AG09319 (cell line): ENCODE measurements around the gene DIP2C.

ENCODE experiments used
- DNase-seq: peaks from one replicate; pipeline ENCODE4 v3.0.0-alpha.2; 2010; ENCODE audit warnings: low read depth; ENCODE audit errors: extremely low read depth
- TF ChIP-seq, protein P1 (sequence below): IDR thresholded peaks from 2 replicates; pipeline ENCODE4 v1.5.1; 2011; ENCODE audit warnings: low read depth, mild to moderate bottlenecking, inconsistent platforms, low read length, moderate library complexity

The DIP2C gene

DNA sequence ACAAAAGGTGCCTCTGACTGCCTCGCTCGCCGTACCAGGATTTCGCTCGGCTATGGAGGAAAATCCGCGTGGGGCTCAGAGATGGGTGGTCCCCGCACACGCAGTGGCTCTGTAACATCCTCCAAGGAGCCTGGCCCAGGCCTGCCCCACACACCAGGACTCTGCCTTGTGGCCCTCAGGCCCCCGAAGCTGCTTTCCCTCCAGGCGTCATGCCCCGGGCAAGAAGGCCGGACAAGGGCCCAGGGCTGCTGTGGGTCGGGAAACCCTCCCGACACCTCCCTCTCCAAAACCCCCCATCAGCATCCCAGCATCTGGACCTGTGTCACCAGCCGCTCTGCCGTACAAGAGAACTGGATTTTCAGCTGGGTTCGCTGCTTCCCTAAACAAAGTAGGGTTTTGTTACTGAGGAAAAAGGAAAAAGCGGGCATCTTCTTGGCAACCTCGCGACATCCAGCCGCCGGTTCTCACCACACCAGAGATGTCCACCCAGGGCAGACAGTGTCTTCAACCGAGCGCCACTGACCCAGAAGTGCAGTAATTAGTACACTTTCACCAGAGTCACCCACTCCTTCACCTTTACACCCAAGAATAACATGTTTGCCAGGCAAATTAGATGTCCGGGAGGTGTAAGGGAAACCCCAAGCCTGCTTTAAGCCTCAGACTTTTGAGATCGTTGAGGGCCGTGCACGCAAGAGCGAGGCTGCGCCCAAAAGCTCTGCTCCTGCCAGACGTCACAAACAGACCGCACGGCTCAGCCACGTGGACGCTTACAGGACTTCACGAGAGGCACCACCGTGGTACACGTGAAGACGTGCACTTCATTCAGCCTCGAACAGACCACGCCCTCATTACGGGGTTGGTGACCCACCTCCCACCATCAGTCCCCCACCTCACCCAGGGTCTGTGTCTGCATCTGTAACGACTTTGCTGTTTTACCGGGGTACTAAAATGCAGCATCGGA, 62.2 kb downstream of the DIP2C start:
- no peak for DNase-seq
- TF ChIP-seq, protein P1, sequence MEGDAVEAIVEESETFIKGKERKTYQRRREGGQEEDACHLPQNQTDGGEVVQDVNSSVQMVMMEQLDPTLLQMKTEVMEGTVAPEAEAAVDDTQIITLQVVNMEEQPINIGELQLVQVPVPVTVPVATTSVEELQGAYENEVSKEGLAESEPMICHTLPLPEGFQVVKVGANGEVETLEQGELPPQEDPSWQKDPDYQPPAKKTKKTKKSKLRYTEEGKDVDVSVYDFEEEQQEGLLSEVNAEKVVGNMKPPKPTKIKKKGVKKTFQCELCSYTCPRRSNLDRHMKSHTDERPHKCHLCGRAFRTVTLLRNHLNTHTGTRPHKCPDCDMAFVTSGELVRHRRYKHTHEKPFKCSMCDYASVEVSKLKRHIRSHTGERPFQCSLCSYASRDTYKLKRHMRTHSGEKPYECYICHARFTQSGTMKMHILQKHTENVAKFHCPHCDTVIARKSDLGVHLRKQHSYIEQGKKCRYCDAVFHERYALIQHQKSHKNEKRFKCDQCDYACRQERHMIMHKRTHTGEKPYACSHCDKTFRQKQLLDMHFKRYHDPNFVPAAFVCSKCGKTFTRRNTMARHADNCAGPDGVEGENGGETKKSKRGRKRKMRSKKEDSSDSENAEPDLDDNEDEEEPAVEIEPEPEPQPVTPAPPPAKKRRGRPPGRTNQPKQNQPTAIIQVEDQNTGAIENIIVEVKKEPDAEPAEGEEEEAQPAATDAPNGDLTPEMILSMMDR: no peak

DNA sequence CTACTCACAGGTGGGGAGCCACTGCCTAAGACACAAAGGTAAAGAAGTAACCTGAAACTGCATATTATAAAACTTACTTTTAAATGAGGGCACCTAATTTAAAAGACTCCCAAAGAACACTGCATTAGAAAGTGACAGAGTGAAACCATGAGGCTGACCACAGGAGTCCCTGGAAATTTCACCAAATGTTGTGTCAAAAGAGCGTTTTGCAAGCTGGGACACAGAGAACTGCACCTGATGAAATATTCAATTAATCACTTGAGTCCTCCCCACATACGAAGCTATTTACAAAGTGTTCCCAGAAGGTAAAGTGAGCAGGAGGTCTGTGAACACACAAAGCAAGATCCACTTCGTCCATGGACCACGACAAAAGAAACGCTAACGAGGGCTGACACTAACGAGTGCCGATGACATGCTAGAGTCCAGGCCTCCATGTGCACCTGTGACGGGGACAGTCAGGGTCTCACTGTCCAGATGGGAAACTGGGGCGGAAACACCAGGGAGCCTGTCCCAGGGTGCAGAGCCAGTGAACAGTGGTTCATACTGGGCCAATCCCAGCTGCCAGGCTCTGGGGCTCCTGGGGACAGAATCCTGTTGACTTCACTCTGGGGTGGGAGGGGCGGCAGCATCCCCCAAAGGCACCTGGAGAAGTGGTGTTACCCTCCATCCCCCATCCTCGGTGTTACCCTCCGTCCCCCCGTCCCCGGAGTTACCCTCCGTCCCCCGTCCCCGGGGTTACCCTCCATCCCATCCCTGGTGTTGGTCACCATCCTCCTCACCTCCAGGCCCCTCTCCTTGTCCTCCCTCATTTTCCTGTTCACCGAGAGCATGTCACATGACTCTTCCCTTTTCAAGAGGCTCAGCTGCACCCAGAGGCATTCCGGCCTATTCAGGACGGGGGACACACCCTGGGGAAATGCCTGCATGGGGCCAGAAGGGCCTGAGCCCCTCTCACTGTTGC, 63.4 kb downstream of the DIP2C start:
- TF ChIP-seq, protein P1: no peak
- no peak for DNase-seq

DNA sequence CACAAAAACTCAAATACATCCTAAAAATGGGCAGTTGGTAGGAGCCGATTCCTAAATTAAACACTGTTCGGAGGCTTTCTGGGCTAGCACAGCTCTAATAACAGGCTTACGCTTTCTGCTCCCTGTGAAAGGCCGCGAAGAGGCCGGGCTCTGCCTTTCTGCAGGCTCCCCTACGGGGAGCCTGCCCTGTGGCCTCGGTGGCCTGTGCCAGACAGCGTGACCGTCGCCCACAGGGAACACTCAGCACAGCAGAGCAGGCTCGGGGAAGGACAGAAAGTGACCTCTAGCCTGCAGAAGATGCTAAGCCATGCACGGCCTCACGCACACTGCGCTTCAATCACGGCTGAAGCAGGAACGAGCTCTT, 64.2 kb downstream of the DIP2C start:
- TF ChIP-seq, protein P1: no peak
- no peak for DNase-seq

DNA sequence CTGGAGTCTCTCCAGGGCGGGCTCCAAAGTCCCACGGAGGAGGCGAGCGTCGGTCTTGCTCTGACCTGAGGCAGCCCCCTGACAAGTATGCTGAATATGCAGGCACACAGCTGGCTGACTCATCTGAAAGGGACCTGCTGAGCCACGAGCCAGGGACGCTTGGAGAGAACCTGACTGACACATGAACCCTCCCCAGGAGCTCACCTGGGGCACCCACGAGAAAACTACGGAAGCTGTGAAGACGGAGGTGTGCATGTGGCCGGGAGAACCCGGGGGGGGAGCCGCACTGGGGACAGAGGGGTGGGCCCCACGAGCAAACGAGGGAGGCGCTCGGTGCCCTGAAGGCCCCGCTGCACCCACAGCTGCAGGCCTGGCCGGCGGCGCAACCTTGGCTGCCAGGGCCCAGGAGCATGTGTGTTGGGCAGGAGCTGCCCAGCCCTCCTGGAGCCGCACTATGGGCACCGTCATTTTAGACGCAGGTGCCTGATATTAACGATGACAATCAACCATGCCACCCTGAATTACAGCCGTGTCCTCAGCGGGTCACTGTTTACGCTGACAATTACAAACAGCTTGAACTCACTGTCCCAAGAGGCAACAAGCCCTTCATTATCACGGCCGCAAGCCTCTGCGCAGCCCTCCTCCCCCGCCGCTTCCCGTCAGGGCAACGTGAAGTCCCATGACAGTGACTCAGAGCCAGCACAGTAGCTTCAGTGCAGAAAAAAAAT, 64.7 kb downstream of the DIP2C start:
- TF ChIP-seq, protein P1: no peak
- DNase-seq: no peak

DNA sequence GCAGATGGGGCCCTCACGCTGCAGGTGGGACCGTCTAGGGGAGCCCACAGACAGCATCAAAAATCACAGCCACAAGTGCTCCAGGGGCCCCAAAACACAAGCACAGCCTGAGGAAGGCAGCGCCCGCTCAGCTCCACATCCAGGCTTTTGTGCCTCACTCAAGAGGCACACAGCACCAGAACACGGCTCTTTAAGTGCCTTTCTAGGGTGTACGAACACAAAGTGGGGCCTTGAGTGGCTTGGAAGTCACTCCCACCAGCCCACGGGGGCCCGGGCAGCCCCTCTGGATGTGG, 65.2 kb downstream of the DIP2C start:
- DNase-seq: no peak
- TF ChIP-seq, protein P1: no peak

DNA sequence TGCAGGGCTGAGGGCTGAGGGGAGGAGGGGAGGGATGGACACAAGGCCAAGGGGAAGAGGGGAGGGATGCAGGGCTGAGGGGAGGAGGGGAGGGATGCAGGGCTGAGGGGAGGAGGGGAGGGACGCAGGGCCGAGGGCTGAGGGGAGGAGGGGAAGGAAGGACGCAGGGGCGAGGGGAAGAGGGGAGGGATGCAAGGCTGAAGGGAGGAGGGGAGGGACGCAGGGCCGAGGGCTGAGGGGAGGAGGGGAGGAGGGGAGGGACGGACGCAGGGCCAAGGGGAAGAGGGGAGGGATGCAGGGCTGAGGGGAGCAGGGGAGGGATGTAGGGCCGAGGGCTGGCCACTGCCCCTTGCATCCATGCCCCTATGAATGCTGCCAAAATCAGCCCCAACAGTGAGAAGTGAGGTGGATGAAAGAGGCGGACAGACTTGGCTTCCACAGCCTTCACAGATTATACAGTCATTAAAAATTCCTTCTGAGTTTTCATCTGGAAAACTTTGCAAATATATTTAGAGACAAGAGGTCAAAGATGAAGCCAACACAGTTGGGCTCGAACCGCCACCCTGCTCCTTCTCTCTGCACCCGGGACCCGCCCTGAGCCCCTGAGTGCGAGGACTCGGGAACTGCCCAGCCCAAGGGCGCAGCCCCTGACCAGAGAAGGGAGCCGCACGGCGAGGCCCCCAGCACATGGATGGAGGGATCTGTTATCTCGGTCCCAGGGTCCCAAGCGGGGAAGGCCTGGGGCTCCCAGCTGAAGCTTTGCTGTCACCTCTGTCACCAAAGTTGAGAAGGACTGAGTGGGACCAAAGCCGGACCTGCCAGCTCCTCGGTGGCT, 65.8 kb downstream of the DIP2C start:
- DNase-seq: no peak
- TF ChIP-seq, protein P1: no peak
